Activated CD8-positive, alpha-beta memory T cell treated with anti-CD3 and anti-CD28 coated beads, Interleukin-2, amount 50 U/mL, for 4 hours (primary cell): ENCODE data around the gene HMGB2.

ENCODE experiments used
- DNase-seq: peaks from one replicate; pipeline ENCODE4 v3.0.0-alpha.2; 2020

The HMGB2 gene

GRCh38 chr4:173282626-173283025, 51.5 kb downstream of the HMGB2 start:
- no peak for DNase-seq

- DNase-seq = no peak
These were observed 51.9 kb downstream of the HMGB2 start for GRCh38 chr4:173282256-173282562.

- DNase-seq = no peak
These were observed 52.5 kb downstream of the HMGB2 start for GRCh38 chr4:173281406-173282255.
